Anterior cingulate cortex (tissue), 58 donors: ENCODE data around the gene GAD1.

Source experiments
- DNase-seq, 58 donors: peaks; one replicate each; lab custom pipeline; 2025; lab: John Stamatoyannopoulos, UW

Gene GAD1

DNA sequence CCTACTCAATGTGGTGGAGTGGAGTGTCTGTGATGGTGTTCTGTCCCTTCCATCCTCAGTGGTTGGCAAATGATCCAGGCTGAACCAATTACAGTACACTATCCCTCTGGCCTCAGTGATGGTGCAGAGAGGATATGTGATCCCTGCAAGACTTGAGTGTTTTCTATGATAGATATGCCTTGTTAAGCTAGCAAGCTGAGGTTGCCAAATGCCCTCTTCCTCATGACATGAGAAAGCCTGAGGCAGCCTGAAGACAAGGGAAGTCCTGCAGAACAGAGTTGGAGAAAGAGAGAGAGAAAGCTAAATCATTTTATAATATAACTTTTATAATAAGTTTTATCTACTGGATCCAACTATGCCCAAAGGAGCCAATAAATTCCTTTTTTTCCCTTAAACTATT lies 70.8 kb downstream of the GAD1 start:
- no peak for DNase-seq

- DNase-seq = no peak
Measured at GRCh38 chr2:170887896-170888295, 71.2 kb downstream of the GAD1 start.

- DNase-seq = no peak
Measured at GRCh38 chr2:170891893-170892292, 75.2 kb downstream of the GAD1 start.

DNA sequence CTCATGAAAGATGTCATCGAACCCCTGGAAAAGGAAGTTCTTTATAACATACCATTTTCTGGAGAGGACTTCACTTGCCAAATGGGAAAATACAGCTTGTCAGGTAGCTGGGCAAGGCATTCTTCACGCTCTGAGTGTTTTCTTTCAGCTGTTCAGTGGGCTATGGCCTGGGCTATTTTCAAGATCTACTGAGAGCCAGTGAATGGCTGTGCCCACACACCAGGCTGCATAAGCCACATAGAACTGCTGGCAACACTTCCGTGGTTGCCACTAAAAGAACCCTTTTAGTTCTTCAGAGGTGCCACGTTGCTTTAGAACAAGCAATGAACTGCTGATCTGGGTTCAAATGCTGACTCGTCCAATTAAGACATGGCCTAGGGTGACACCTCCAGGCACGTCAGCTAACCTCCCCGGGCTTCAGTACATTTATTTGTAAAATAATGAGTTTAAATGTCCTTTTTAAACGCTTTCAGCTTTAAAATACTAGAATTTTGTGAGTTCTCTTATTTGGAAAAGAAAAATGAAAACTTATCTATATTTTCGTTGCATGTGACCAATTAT lies 75.8 kb downstream of the GAD1 start:
- DNase-seq = no peak

DNA sequence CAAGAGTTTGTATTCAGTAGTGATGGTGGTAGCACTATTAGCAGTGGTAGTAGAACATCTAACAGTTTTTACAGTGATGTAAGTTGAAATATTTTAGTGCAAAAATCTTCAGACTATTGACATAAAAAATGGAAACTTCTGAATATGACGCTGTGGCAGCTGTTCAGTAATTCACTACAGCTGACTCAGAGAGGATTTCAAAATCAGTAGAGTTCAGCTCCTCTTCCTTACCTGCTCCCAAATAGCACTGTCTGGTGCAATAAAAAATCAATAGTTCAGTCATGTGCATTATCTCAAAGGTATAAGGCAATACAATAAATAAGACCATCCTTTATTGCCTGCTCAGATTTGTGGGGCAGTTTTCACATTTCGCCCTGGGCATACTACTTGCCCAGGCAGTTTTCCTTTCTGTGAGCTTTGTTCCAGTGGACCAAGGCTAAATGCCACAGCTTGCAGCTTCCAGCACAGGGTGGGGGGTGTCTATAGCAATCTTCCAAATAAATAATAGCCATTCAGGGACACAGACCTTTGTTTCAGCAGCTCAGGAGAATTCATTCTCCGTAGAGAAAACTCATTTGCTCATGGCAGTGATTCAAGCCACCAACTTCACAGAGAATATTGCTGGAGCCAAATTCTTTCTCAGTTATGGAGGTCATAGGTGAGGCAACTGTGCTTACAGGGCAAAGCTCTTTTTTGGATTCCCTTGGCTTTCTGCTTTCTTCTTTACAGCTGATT lies 78.5 kb downstream of the GAD1 start:
- no peak for DNase-seq

GRCh38 chr2:170896622-170897021 lies 79.9 kb downstream of the GAD1 start:
- DNase-seq = no peak

GRCh38 chr2:170897108-170897507 lies 80.4 kb downstream of the GAD1 start:
- DNase-seq = no peak

GRCh38 chr2:170905864-170906263 lies 89.2 kb downstream of the GAD1 start:
- DNase-seq = no peak
